PC-9 (cell line): ENCODE measurements around the gene LSM3. TPM values are rescaled to one million over a fixed set of nuclear protein-coding genes. Genes with fewer than 3 reads are reported as not detected.

ENCODE experiments used
- BruUV-seq: library from RNA; stranded (reverse); fragments of 400-500 nt; replicated peaks from 2 replicates; lab custom pipeline; 2021; lab: Mats Ljungman, UMichigan
- CTCF ChIA-PET: fragments of 300-600 bp; sonication (Branson Sonifier 250); formaldehyde crosslinking; loops from one replicate; lab custom pipeline; 2022; ENCODE audit warnings: antibody characterized with exemption; lab: Charles Lee
- POLR2A ChIA-PET: fragments of 300-600 bp; sonication (Branson Sonifier 250); formaldehyde crosslinking; loops from one replicate; lab custom pipeline; 2022; ENCODE audit warnings: antibody characterized with exemption; ENCODE audit not compliant: unreplicated experiment; lab: Charles Lee
- DNase-seq, 2 experiments: peaks; one replicate each; pipeline versions ENCODE4 v3.0.0 to v3.0.0-alpha.2; 2015 to 2022; ENCODE audit warnings: mixed read lengths in 1 of 2
- H2AFZ ChIP-seq: fragments of 200-600 bp; sonication (generic); 2 replicates; pipeline ENCODE4 v1.8.1; 2017; ENCODE audit warnings: antibody characterized with exemption
- H3F3A ChIP-seq: fragments of 200-600 bp; sonication (generic); 2 replicates; pipeline ENCODE4 v1.8.1; 2017; ENCODE audit warnings: antibody characterized with exemption, mild to moderate bottlenecking, low read depth; ENCODE audit not compliant: insufficient read depth
- H3K27ac ChIP-seq: fragments of 200-600 bp; sonication (generic); 2 replicates; pipeline ENCODE4 v1.6.1; 2016; ENCODE audit warnings: mixed run types
- H3K27me3 ChIP-seq: fragments of 200-600 bp; sonication (generic); 2 replicates; pipeline ENCODE4 v1.6.1; 2016; ENCODE audit warnings: low read depth, mixed run types; ENCODE audit not compliant: insufficient read depth
- H3K36me3 ChIP-seq: fragments of 200-600 bp; sonication (generic); 2 replicates; pipeline ENCODE4 v1.6.1; 2016; ENCODE audit warnings: low read depth, mixed run types
- H3K4me1 ChIP-seq: fragments of 200-600 bp; sonication (generic); replicated peaks from 2 replicates; pipeline ENCODE4 v1.6.1; 2016; ENCODE audit warnings: mixed run types; ENCODE audit not compliant: insufficient read depth
- H3K4me2 ChIP-seq: fragments of 200-600 bp; sonication (generic); 2 replicates; pipeline ENCODE4 v1.6.1; 2017; ENCODE audit warnings: mixed run types
- H3K4me3 ChIP-seq: fragments of 200-600 bp; sonication (generic); 2 replicates; pipeline ENCODE4 v1.6.1; 2016; ENCODE audit warnings: mixed run types
- H3K79me2 ChIP-seq: fragments of 200-600 bp; sonication (generic); 2 replicates; pipeline ENCODE4 v1.6.1; 2017; ENCODE audit warnings: low read depth, mixed run types
- H3K9me2 ChIP-seq: fragments of 200-600 bp; sonication (generic); 2 replicates; pipeline ENCODE4 v1.8.1; 2017; ENCODE audit warnings: mild to moderate bottlenecking; ENCODE audit not compliant: insufficient read depth
- H3K9me3 ChIP-seq: fragments of 200-600 bp; sonication (generic); 2 replicates; pipeline ENCODE4 v1.8.1; 2016; ENCODE audit warnings: low read depth; ENCODE audit not compliant: insufficient read depth
- H4K20me1 ChIP-seq: fragments of 200-600 bp; sonication (generic); 2 replicates; pipeline ENCODE4 v1.8.1; 2017; ENCODE audit not compliant: insufficient read depth
- CTCF ChIP-seq: fragments of 200-600 bp; sonication (generic); conservative IDR thresholded peaks from 2 replicates; pipeline ENCODE4 v1.6.1; 2017; ENCODE audit warnings: mixed run types, antibody characterized with exemption, mild to moderate bottlenecking, moderate library complexity
- EZH2 ChIP-seq: fragments of 200-600 bp; sonication (generic); IDR thresholded peaks from 2 replicates; pipeline ENCODE4 v1.8.0; 2017; ENCODE audit warnings: antibody characterized with exemption, low read depth
- intact Hi-C: fragments of 100-400 bp; cut with micrococcal nuclease; formaldehyde crosslinking; loops from one replicate; pipeline ENCODE4 v1.10.0; 2022; ENCODE audit not compliant: unreplicated experiment
- total RNA-seq: library from RNA; stranded (reverse); gene quantifications from 2 replicates; pipeline ENCODE4 v1.2.3, GENCODE V29; 2021

LSM3 gene
- total RNA-seq, 1 experiment from 2014 or later, result 18.3 TPM

- no peaks in the 10 kb centered on the region for H3K79me2 ChIP-seq
- no TSS peak for BruUV-seq
- H4K20me1 ChIP-seq, result no peaks in the 10 kb centered on the region
- no peaks in the 10 kb centered on the region for H3K36me3 ChIP-seq
- intact Hi-C loops, result no loop called here
- H3F3A ChIP-seq, result peaks cover 13% of the 10 kb centered on the region
- H3K4me1 ChIP-seq, result peaks cover 19% of the 10 kb centered on the region
- H3K9me2 ChIP-seq, result no peaks in the 10 kb centered on the region
- H3K27me3 ChIP-seq, result no peaks in the 10 kb centered on the region
- no peak overlapping the region for H3K4me3 ChIP-seq
- H3K4me2 ChIP-seq, result no peak overlapping the region
- ChIA-PET CTCF (no interaction called here), POLR2A (no interaction called here)
- H3K27ac ChIP-seq, result no peak overlapping the region
- DNase-seq, result no peak
- no peak overlapping the region for H2AFZ ChIP-seq
- TF ChIP-seq EZH2 (no peak), CTCF (no peak)
- H3K9me3 ChIP-seq, result peaks cover 5% of the 10 kb centered on the region
Observed at GRCh38 chr3:14214764-14215163, 36.1 kb downstream of the LSM3 start.

GRCh38 chr3:14216257-14217048 lies 37.8 kb downstream of the LSM3 start:
- no peaks in the 10 kb centered on the region for H4K20me1 ChIP-seq
- no peaks in the 10 kb centered on the region for H3K27me3 ChIP-seq
- H3K4me2 ChIP-seq, result peak overlapping the region; percentile 52
- no peaks in the 10 kb centered on the region for H3K36me3 ChIP-seq
- intact Hi-C loops, result loop anchor here (1.0 to 2.0 kb wide), 2 partner anchors 9 to 40 kb away; no protein-coding TSS in a partner anchor
- CTCF ChIA-PET, result interaction anchor here (0.6 to 2.1 kb wide), 3 partner anchors 12 to 107 kb away, joined by 3 to 7 read pairs (median 3); no protein-coding TSS in a partner anchor
- H3K9me2 ChIP-seq, result no peaks in the 10 kb centered on the region
- H3K4me3 ChIP-seq, result peak overlapping the region; percentile 15; the same call in 1 of the 2 replicates
- no peaks in the 10 kb centered on the region for H3K79me2 ChIP-seq
- DNase-seq, result peak; percentile 56 to 76
- no peak overlapping the region for H3K27ac ChIP-seq
- POLR2A ChIA-PET, result interaction anchor here (0.6 to 0.8 kb wide), 2 partner anchors 11 to 1414 kb away, joined by 6 to 11 read pairs; no protein-coding TSS in a partner anchor
- peaks cover 19% of the 10 kb centered on the region for H3K9me3 ChIP-seq
- H3F3A ChIP-seq, result no peaks in the 10 kb centered on the region
- peak overlapping the region; percentile 66 for H2AFZ ChIP-seq
- TF ChIP-seq CTCF, result peak; percentile 37; the same call in 1 of the 2 replicates
- TF ChIP-seq EZH2, result no peak
- BruUV-seq, result TSS peak; percentile 94
- H3K4me1 ChIP-seq, result 0 out of 2 replicates have a peak, but pooled peaks cover 2% of the 10 kb centered on the region

- no peak for DNase-seq
- POLR2A ChIA-PET, result interaction anchor here (0.6 kb wide), 1 partner anchor 111 kb away, joined by 3 read pairs; no protein-coding TSS in a partner anchor
- Histone ChIP-seq H2AFZ (no peak overlapping the region), H3K27ac (no peak overlapping the region), H3K9me2 (no peaks in the 10 kb centered on the region), H3K36me3 (no peaks in the 10 kb centered on the region), H3K4me3 (no peak overlapping the region), H3K4me2 (no peak overlapping the region), H4K20me1 (no peaks in the 10 kb centered on the region), H3K79me2 (no peaks in the 10 kb centered on the region), H3K4me1 (peaks cover 13% of the 10 kb centered on the region), H3K9me3 (peaks cover 26% of the 10 kb centered on the region), H3F3A (peaks cover 12% of the 10 kb centered on the region; the same call in 1 of the 2 replicates), H3K27me3 (no peaks in the 10 kb centered on the region)
- CTCF ChIA-PET, result interaction anchor here (0.6 to 2.1 kb wide), 2 partner anchors 15 to 38 kb away, joined by 3 to 7 read pairs; no protein-coding TSS in a partner anchor
- TF ChIP-seq CTCF, result no peak
- no peak for TF ChIP-seq EZH2
- intact Hi-C loops, result no loop called here
- no TSS peak for BruUV-seq
Observed at GRCh38 chr3:14218355-14218754, 39.7 kb downstream of the LSM3 start.
